GM19193 (cell line): ENCODE data around the gene TLR7.

Source experiments
- POLR2A ChIP-seq: IDR thresholded peaks from 4 replicates; pipeline ENCODE4 v1.6.1; 2011; ENCODE audit not compliant: insufficient read depth, insufficient read length; ENCODE audit errors: extremely low read depth

The TLR7 gene

DNA sequence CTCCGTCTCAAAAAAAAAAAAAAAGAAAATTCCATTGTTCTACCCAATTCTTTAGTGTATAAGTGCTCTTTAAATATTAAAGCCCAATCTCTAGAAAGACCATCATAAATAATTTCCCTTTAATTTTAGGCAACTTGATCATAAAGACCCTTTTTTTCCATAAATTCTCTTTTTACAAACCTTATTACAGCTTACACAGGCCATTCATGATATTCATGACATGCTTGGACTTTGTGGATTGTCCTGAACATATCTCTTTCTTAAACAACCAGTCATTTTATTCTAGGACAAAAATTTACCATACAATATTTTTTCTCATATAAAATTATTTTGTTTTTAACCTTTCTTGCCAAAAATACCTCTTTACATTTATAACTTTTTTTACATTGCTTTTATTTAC, 70.1 kb downstream of the TLR7 start:
- TF ChIP-seq POLR2A: no peak
